Ishikawa (cell line): ENCODE results near the gene EDN2.

Source experiments
- CEBPB ChIP-seq: IDR thresholded peaks from 2 replicates; pipeline ENCODE4 v1.6.1; 2012
- CREB1 ChIP-seq: IDR thresholded peaks from 2 replicates; pipeline ENCODE4 v1.6.1; 2012; ENCODE audit warnings: low read depth
- EGR1 ChIP-seq: IDR thresholded peaks from 2 replicates; pipeline ENCODE4 v1.6.1; 2012
- MAX ChIP-seq: IDR thresholded peaks from 2 replicates; pipeline ENCODE4 v1.6.1; 2012
- RAD21 ChIP-seq: IDR thresholded peaks from 2 replicates; pipeline ENCODE4 v1.6.1; 2012; ENCODE audit warnings: low read depth
- ZBTB7A ChIP-seq: IDR thresholded peaks from 2 replicates; pipeline ENCODE4 v1.6.1; 2012; ENCODE audit warnings: low read depth

- no peak for TF ChIP-seq ZBTB7A
- no peak for TF ChIP-seq CEBPB
- no peak for TF ChIP-seq RAD21
- no peak for TF ChIP-seq EGR1
- no peak for TF ChIP-seq CREB1
- TF ChIP-seq MAX, result no peak
Observed at GRCh38 chr1:41498391-41498790, 13.9 kb upstream of the EDN2 start.
